NOMO-1 treated with dmso at 0.1 percent for 144 hours (cell line): Measurements from ENCODE around the gene GFAP.

ENCODE experiments used
- DNase-seq: peaks from one replicate; lab custom pipeline; 2025; ENCODE audit not compliant: unreplicated experiment; lab: John Stamatoyannopoulos, UW

GFAP gene

DNA sequence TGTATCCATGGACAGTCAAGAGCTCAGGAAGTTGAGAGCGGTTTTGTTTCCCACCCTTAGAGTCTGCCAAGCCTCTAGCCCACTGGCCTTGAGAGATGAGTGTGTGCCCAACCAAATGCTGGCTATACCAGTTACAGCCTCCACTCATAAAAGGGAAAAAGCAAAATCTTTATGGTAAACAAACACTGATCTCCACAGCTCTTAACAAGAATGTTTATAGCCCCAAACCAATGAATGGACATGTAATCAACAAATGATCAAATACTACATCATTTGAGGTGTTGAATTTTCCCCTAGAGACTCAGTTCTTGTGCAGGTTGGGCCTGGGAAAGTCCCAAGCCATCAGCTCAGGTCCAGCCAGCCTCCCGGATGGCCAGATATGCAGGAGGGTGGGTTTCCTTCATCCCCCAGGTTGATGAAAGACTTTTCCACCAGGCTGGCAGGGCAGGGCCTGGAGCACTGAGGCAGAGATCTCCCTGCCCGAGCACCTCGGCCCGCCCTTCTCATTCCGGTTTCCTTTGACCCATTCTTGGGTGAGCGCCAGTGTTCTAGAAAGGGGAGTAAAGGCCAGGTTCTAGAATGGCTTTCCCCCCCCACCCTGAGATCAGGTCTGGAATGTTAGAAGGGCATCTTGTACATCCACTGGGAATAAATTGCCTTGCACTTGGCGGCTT lies 12.2 kb downstream of the GFAP start:
- DNase-seq: no peak

DNA sequence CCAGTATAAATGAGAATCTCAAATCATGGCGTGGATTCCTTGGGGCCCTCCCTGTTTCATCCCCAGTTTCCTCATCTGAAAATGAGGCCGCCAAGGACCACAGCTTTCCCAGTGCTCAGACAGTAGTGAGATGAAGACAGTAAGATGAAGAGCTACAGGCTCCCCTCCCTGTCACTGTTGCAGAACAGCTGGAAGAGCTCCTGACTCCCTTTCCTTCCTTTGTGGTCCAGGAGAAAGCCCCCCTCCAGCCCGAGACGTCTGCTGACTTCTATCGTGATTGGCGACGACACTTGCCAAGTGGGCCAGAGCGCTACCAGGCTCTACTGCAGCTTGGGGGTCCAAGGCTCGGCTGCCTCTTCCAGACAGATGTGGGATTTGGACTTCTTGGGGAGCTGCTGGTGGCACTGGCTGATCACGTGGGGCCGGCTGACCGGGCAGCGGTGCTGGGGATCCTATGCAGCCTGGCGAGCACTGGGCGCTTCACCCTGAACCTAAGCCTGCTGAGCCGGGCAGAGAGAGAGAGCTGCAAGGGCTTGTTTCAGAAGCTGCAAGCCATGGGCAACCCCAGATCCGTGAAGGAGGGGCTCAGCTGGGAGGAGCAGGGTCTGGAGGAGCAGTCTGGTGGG lies 13.1 kb downstream of the GFAP start:
- no peak for DNase-seq

DNA sequence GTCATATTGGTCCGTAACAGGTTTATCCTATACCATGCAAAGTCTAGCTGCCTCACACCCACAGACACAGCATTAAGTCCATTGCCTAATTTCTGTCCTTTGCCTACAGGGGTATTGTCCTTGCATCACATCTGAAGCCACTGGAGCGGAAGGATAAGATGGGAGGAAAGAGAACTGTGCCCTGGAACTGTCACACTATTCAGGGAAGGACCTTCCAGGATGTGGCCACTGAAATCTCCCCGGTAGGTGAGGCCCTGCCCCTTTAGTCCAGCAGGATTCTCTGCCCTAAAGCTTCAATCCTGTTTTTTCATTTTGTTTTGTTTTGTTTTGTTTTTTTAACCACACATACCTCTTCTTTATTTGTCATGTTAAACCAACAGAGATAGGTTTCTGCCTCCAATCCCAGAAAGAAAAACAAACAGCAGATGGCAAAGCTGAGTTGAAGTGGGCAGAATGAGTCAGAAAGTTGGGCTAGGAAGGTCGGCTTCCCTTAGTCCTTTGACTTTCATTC lies 13.8 kb downstream of the GFAP start:
- DNase-seq: no peak

DNA sequence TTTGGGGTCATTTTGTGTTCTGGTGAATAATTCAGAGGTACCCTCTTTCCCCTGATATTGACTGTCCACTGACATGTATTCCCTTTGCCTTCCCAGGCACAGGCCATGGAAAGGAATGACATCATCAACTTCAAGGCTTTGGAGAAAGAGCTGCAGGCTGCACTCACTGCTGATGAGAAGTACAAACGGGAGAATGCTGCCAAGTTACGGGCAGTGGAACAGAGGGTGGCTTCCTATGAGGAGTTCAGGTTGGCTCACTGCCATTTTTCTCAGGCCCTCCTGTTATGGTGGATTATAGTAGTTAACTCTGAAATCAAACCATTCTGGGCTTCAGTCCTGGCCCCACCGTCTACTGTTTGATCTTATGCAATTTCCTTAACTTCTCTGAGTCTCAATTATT lies 14.4 kb downstream of the GFAP start:
- DNase-seq: no peak

DNA sequence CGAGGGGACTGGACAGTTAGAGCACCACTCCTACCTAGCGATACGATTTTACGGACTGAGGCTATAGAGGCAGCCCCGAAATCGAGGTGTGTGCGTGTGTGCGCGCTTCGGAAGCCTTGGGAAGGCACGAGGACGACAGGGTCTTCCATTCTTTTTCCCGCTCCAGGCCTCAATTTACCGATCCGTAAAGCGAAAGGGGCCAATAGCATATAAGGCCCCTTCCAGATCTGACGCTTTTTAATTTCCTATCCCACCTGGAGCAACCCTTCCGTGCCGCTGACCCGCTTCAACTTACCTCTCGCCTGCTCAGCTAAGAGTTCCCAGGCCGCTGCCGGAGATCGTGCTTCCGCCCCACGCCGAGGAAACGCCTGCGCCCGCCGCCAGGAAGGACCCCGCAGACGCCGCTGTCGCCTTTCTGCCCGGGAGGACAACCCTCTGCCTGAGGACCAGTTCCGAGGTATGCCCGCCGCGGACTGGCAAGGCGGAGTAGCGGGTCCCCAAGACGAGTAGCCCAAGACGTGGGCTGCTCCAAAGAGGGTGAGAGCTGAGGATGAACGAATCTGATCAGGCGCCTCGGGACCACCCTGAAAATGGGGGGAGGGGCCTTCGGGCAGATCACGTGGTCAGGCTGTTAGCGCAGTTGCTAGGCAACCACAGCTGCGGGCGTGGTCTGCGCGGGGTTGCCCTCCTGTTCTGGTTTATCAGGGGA lies 16.1 kb downstream of the GFAP start, which contains the start of gene EFTUD2:
TSS of gene EFTUD2 (minus strand) at position 372 of the 709 bp plus-strand sequence. CDS start 4,924 bp downstream, outside the sequence.
- DNase-seq: peak; percentile 91

DNA sequence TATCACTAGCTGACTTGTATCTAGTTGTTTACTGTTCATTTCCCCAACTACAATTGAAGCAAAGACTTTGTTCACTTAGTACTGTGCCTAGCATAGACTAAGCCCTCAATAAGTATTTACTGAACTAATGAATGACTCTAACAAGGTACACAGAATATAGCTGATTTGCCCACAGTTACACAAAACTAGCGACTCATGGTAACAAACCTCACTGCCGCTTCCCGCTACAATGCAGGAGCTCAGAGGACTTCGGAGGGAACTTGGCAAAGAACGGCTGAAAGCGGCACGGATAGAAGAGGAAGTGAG lies 16.6 kb downstream of the GFAP start:
- DNase-seq: peak; percentile 69

DNA sequence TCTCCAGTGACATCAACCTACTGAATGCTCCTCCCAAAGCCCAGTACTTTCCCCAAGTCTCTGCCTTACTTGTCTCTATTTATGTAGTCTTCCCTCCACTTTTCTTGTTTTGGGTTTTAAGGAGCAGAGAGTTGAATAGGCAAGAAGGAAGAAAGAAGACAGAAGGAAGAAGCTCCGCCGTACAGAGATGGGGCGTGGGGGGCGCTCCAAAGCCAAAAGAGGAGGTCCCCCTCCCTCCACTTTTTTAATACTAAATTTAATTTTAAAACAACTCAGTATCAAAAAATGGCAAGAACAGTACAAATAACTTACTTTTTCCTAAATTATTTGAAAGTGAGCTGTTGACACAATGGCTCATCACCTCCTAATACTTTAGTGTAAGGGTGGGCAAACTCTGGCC lies 20.7 kb downstream of the GFAP start:
- DNase-seq: no peak

DNA sequence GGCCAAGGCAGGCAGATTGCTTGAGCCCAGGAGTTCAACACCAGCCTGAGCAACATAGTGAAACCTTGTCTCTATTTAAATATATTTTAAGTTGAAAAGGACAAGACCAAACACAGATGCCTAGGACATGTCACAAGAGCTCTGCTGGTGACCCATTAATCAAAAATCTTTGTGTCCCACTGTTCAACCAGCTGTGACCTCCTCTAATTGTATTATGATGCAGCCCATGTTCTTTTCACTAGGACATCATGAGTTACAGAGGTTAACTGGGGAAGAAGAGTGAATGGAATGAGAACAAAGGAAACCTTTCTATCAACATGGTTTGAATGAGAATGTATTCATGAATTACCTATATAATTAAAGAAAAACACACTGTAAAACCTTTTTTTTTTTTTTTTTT lies 23.1 kb downstream of the GFAP start:
- DNase-seq: no peak

DNA sequence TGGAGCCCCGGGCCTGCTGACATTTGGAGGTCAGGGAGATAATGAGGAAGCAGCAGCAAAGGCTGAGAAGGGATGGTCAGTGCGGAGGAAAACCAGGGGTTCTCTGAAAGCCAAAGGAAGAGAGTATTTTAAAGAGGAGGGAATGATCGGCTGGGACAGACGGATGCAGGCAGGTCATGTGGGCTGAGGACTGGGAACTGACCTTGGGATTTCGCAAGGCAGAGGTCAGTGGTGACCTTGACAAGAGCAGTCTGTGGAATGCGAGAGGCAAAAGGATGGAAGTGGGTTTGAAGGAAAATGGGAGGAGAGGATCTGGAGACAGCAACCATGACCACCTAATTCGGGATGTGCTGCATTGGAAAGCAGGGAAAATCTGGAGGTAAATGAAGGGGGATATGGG lies 26.3 kb downstream of the GFAP start:
- DNase-seq: no peak

DNA sequence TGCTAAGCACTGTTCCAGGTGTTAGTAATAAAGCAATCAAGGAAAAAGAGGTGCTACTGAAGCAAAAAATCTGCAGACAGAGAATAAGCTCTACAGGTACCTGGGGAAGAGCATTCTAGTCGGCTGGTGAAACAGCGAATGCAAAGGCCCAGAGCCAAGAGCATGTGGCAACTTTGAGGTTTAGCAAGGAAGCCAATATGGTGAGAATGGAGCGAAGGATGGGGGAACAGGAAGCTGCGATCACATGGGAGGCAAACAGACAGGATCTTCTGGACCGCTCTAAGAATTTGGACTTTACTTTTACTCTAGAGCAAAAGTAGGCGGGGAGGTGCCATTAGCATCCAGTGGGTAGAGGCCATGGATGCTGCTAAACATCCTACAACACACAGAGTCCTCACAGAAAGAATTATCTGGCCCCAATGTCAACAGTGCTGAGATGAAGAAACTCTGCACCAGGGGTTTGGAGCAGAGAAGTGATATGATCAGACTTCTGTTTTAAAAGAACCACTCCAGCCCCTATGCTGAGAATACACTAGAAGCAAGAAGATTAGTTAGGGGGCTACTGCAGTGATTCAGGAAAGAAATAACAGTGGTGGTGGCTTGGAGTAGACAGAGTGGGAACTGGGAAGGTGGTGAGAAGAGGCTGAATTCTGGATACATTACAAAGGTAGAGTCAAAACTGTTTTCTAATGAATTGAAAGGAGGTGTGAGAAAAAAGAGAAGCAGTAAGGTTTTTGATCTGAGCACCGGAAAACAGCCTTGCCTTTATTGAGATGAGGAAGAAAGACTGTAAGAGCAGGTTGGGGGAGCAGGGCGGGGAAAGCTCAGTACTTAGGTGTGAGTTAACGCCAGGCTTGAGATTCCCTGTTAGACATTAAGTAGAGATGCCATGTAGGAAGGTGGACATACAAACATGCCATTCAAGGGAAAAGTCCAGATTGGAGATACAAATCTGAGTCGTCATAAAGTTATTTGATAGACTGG lies 27.0 kb downstream of the GFAP start:
- peak; percentile 45 for DNase-seq

DNA sequence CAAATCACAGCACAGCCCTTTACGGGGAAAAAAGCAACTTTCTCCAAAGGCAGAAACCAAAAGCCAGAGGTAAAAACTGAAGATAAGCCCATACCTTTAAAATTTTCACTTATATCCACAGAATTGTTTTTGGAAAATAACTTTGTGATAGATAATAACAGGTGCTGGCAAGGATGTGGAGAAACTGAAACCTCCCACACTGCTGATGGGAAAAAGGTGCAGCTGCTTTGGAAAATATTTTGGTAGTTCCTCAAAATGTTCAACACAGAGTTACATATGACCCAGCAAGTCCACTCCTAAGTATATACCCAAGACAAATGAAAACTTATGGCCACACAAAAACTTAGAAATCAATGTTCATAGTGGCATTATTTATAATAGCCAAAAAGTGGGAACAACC lies 28.3 kb downstream of the GFAP start:
- DNase-seq: no peak

DNA sequence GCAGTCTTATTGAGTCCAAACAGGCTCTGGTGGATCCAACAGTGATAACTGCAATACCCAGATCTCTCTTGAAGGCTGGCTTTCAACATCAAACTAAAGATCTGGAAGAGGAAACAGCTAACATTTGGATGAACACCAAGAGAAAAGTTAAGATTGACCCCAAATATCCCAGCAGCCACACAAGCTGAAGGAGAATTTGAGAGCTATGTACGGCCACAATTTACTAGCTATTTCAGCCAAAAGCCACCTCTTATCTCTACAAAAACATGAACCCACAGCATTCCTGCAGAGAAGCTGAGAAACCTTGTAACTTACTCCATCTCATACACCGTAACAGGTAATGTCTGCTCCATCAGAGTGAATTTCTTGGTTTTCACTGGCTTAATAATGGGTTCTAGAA lies 30.4 kb downstream of the GFAP start:
- no peak for DNase-seq

DNA sequence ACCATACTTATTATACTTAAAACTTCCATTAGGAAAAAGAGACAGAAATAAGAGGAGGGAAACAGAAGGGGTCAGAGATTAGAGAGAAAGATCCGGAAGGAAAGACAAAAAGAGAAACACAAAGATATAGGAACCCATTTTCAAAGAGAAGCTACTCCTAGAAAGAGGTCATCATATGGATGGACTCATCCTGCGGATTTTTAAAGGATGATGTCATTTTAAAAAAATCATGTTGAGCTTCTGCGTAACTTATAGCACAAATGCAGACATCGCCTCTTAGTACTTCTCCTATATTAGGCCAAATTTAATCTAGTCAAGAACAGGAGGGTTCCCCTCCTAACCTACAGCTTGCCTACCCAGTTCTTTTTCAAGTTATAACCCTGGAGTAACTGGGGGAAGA lies 34.2 kb downstream of the GFAP start:
- DNase-seq: no peak

DNA sequence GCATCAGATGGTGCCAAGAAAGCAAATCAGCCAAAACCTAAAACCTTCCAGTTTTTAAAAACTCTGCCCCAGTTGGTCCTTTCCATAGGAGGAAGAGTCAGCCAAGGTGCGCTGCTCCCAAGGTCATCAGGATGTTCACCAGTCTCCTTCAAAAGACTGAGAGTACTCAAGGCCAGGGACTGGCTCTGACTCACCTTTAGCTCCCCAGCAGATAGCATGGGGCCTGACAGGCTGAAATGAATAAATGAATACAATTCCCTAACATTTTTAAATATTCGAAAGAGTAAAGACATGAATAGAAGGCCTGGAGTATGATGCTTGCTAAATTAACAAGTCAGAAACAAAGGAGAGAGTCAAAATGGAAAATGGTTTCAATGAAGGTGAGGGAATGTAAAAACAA lies 35.2 kb downstream of the GFAP start:
- no peak for DNase-seq

DNA sequence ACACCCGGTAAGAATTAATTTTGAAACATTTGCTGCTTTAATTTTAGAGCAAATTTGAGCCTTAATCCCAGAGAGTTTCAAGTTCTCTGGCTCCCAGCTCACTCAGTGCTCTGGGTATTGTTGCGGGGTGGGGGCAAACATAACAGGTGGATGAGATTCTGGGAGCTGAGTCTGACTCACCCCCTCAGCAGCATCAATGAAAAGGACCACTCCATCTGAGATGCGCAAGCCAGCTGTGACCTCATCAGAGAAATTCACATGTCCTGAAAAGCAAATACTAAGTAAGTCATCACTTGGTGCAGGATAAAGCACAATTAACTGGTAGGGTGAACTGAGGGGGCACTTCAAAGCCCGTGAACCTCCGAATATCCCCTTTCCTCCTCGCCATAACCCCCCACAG lies 35.9 kb downstream of the GFAP start:
- no peak for DNase-seq

DNA sequence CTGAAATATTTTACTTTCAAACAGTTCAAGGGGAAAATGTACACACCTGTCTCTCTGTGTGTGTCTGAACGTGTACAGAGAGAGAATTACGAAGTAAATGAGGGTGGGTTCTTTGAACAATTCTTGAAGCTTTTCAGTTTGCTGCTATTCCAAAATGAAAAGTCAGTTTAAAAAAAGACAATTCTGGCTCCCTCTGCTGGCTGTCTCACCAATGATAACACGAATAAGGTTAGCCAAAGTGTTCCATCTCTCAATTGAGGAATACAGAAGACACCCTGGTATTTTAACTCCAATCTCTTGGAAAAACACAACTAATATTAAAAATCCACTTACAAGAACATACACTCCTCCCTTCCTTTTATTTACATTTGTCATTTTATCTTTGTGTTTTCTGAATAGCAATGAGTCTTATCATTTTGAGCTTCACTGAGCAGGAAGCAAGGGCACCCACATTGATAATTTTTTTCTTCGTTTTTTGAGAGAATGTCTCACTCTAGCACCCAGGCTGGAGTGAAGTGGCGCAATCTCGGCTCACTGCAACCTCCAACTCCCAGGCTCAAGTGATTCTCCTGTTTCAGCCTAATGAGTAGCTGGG lies 36.6 kb downstream of the GFAP start:
- no peak for DNase-seq

DNA sequence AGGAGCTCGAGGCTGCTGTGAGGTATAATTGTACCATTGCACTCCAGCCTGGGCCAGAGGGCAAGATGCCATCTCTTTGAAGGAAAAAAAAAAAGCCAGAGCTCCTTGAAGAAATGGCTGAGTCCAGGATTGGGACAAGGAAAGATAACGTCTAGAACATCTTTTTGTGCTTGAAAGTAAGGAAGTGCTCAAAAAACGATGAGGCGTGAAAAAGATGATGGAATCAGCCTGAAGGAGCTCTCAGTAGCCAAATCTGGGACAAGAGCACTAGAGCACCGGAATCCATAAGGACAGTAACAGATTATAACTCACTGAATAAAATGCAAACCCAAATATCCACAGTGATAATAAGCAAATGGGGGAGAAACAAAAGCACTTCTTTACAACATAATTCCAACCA lies 38.2 kb downstream of the GFAP start:
- DNase-seq: no peak

DNA sequence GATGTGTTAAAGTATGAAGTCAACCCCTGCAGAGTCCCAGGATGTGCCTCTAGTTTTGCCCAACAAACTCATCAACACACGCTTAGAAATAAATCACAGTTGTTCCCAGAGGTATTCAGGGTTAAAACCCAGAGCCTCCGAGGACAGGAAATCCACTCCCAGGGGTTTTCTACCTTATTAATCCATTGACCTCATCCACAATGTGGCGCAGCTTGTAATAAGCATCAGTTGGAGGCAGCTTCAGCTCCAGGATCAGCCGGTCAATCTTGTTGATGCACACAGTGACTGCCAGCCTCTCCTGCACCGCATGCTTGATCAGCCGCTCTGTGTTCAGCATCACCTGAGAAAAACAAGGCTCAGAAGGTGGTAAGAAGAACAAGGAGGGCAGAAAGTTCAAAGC lies 39.5 kb downstream of the GFAP start:
- no peak for DNase-seq

DNA sequence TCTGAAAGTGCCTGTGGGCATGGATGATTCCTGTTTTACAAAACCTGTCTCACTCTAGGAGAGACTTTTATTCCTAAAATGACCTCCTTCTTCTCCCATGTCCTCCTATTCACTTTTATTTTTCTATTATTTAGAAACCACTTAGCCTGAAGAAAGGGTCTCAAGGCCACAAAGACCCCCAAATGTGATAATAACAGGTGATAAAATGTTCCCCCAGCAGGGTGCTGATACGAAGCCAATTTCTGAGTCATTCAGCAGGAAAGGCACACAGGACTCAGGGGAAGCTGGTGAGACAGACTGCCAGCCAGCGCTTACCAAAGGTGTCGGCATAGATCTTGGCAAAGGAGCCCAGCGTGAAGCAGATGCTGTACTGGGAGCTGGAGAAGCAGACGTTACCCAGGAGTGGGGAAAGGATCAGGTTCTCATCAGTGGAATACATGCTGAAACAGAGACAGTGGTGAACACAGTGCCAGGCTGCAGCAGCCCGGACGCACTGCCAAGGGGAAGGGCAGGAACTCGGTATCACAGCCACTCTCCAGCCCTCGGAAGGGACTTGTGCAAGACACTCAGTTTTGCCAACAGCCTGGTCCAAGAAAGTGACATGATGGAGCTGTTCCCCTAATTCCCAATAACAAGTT lies 43.0 kb downstream of the GFAP start:
- no peak for DNase-seq

DNA sequence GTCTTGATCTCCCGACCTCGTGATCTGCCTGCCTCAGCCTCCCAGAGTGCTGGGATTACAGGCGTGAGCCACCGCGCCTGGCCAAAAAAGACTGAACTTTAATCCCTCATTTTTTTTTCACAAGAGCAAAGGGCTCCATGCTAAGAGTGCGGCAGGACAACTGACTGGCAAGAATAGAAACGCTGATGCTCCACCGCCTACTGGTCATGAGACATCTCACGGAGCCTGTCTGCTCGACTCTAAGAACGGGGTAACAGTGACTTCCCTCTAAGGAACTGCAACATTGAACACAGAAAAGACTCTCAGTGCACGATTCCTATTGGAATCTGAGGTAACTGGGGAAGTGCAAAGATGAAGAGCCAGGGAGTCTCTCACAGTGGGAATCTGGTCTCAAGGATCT lies 43.7 kb downstream of the GFAP start:
- no peak for DNase-seq
